IMR-90 (cell line): Measurements from ENCODE around the gene ZNF688. TPM values are rescaled to one million over a fixed set of nuclear protein-coding genes. Genes with fewer than 3 reads are reported as not detected.
"Not testable (repeated sequence)": the region's sequence is repeated elsewhere in the genome, so short reads cannot be mapped to it uniquely, and the experiment has no call there.

Experiments
- ATAC-seq: fragments of 200-7000 bp; cut with Tn5 transposase; 2 replicates; pipeline ENCODE4 v1.9.1; 2020; ENCODE audit warnings: low read depth, mild to moderate bottlenecking, moderate library complexity
- BruUV-seq: library from RNA; stranded (reverse); fragments of 400-500 nt; replicated peaks from 2 replicates; lab custom pipeline; 2021; lab: Mats Ljungman, UMichigan
- CTCF ChIA-PET: fragments of 300-600 bp; formaldehyde crosslinking; extraction: SDS; loops from one replicate; lab custom pipeline; 2021; ENCODE audit warnings: antibody characterized with exemption; lab: Yijun Ruan, JAX
- POLR2A ChIA-PET: fragments of 300-600 bp; sonication (Branson Sonifier 250); formaldehyde crosslinking; loops from one replicate; lab custom pipeline; 2022; ENCODE audit warnings: antibody characterized with exemption; ENCODE audit not compliant: unreplicated experiment; lab: Charles Lee
- DNase-seq: peaks from one replicate; pipeline ENCODE4 v3.0.0; 2013
- H2AFZ ChIP-seq: replicated peaks from 2 replicates; pipeline ENCODE3; 2013; ENCODE audit warnings: low read length, mild to moderate bottlenecking; ENCODE audit not compliant: poor library complexity
- H2AK5ac ChIP-seq: 2 replicates; pipeline ENCODE4 v1.6.1; 2013; ENCODE audit warnings: low read depth, low read length, inconsistent platforms
- H2AK9ac ChIP-seq: replicated peaks from 2 replicates; pipeline ENCODE3; 2013; ENCODE audit warnings: mild to moderate bottlenecking, low read depth, low read length, moderate library complexity; ENCODE audit not compliant: poor library complexity
- H2BK120ac ChIP-seq: 2 replicates; pipeline ENCODE4 v1.6.1; 2013; ENCODE audit warnings: low read depth, low read length, inconsistent platforms
- H2BK15ac ChIP-seq: 3 replicates; pipeline ENCODE4 v1.6.1; 2013; ENCODE audit warnings: low read depth, low read length, inconsistent platforms
- H2BK20ac ChIP-seq: 2 replicates; pipeline ENCODE4 v1.6.1; 2013; ENCODE audit warnings: low read depth, mild to moderate bottlenecking, inconsistent platforms, low read length, moderate library complexity
- H2BK5ac ChIP-seq: 2 replicates; pipeline ENCODE4 v1.6.1; 2013; ENCODE audit warnings: mild to moderate bottlenecking, low read depth, low read length, inconsistent platforms; ENCODE audit not compliant: poor library complexity, severe bottlenecking
- H3K14ac ChIP-seq: replicated peaks from 2 replicates; pipeline ENCODE4 v1.6.1; 2013; ENCODE audit warnings: low read depth, low read length, inconsistent platforms
- H3K18ac ChIP-seq: 2 replicates; pipeline ENCODE4 v1.6.1; 2013; ENCODE audit warnings: low read depth, low read length, control low read depth
- H3K23ac ChIP-seq: 2 replicates; pipeline ENCODE4 v1.6.1; 2013; ENCODE audit warnings: low read depth, low read length, inconsistent platforms
- H3K27ac ChIP-seq: 2 replicates; pipeline ENCODE4 v1.5.1; 2013; ENCODE audit warnings: mild to moderate bottlenecking, control low read depth, low read length; ENCODE audit not compliant: insufficient read depth
- H3K27me3 ChIP-seq: 2 replicates; pipeline ENCODE4 v1.6.1; 2013; ENCODE audit warnings: low read length; ENCODE audit not compliant: control insufficient read depth, insufficient read depth
- H3K36me3 ChIP-seq: 2 replicates; pipeline ENCODE4 v1.6.1; 2013; ENCODE audit warnings: low read length, mixed read lengths; ENCODE audit not compliant: control insufficient read depth, insufficient read depth
- H3K4ac ChIP-seq: 2 replicates; pipeline ENCODE4 v1.6.1; 2013; ENCODE audit warnings: low read depth, low read length, inconsistent platforms
- H3K4me1 ChIP-seq: 2 replicates; pipeline ENCODE4 v1.6.1; 2013; ENCODE audit warnings: low read length, mixed read lengths; ENCODE audit not compliant: control insufficient read depth, insufficient read depth
- H3K4me2 ChIP-seq: 2 replicates; pipeline ENCODE4 v1.6.1; 2013; ENCODE audit warnings: low read depth, mild to moderate bottlenecking, control low read depth, low read length, moderate library complexity
- H3K4me3 ChIP-seq: 2 replicates; pipeline ENCODE4 v1.5.1; 2013; ENCODE audit warnings: low read depth, mild to moderate bottlenecking, control low read depth, low read length, moderate library complexity; ENCODE audit not compliant: insufficient read depth
- H3K56ac ChIP-seq: 2 replicates; pipeline ENCODE4 v1.6.1; 2013; ENCODE audit warnings: low read length, inconsistent platforms; ENCODE audit not compliant: insufficient read depth; ENCODE audit errors: extremely low read depth
- H3K79me1 ChIP-seq, 2 experiments: 2 replicates each; pipeline ENCODE4 v1.6.1; 2013; ENCODE audit warnings: low read length in 2 of 2, inconsistent platforms in 1 of 2, low read depth in 1 of 2
- H3K9ac ChIP-seq: 2 replicates; pipeline ENCODE4 v1.6.1; 2013; ENCODE audit warnings: low read depth, low read length, control low read depth
- H3K9me1 ChIP-seq: 2 replicates; pipeline ENCODE4 v1.6.1; 2013; ENCODE audit warnings: low read length, inconsistent platforms; ENCODE audit not compliant: insufficient read depth
- H3K9me3 ChIP-seq: 2 replicates; pipeline ENCODE4 v1.6.1; 2013; ENCODE audit warnings: low read length; ENCODE audit not compliant: control insufficient read depth, insufficient read depth
- H4K20me1 ChIP-seq: 2 replicates; pipeline ENCODE4 v1.6.1; 2013; ENCODE audit warnings: low read length, inconsistent platforms; ENCODE audit not compliant: insufficient read depth
- H4K5ac ChIP-seq: 2 replicates; pipeline ENCODE4 v1.6.1; 2013; ENCODE audit warnings: mild to moderate bottlenecking, low read depth, low read length, control low read depth
- H4K8ac ChIP-seq, 2 experiments: 2 replicates each; pipeline ENCODE4 v1.6.1; 2013; ENCODE audit warnings: low read depth in 2 of 2, low read length in 2 of 2, control low read depth in 1 of 2, inconsistent platforms in 1 of 2
- H4K91ac ChIP-seq: 2 replicates; pipeline ENCODE4 v1.6.1; 2013; ENCODE audit warnings: low read depth, low read length, inconsistent platforms; ENCODE audit not compliant: insufficient read depth
- MAFK ChIP-seq: IDR thresholded peaks from 2 replicates; pipeline ENCODE4 v1.6.1; 2012; ENCODE audit warnings: low read depth, low read length, improper control_type of control experiment
- WGBS, 2 experiments: methylation state at CpG; one replicate each; pipeline versions ENCODE4 v1.1.5 to v1.1.7; 2013; ENCODE audit warnings: missing lambda C conversion rate in 2 of 2; ENCODE audit not compliant: insufficient read length in 1 of 2; ENCODE audit errors: extremely low coverage in 2 of 2; 5-methylcytosine and 5-hydroxymethylcytosine counted together
- dilution Hi-C: fragments of 300-500 bp; cut with HindIII; formaldehyde crosslinking; loops from one replicate; pipeline ENCODE4 v1.14.3; 2018; ENCODE audit warnings: low sequenced_read_pairs; ENCODE audit not compliant: unreplicated experiment
- in situ Hi-C: fragments of 300-500 bp; cut with MboI; formaldehyde crosslinking; loops from 3 replicates; pipeline ENCODE4 v1.14.3; 2019; ENCODE audit warnings: low sequenced_read_pairs, inconsistent platforms, mixed read lengths
- intact Hi-C: fragments of 100-400 bp; cut with micrococcal nuclease; formaldehyde crosslinking; loops from 2 replicates; pipeline ENCODE4 v1.10.0; 2022
- polyA plus RNA-seq, 3 experiments: library from polyadenylated mRNA; depleted of rRNA; stranded (reverse); fragments of >200 nt; gene quantifications; 2 replicates each; pipeline ENCODE4 v1.2.3, GENCODE V29; 2012; ENCODE audit warnings: low replicate concordance in 1 of 3
- total RNA-seq: library from RNA; depleted of rRNA; stranded (reverse); fragments of >200 nt; gene quantifications from 2 replicates; pipeline ENCODE4 v1.2.3, GENCODE V29; 2012

The ZNF688 gene
- total and polyA plus RNA-seq, 2 of the 4 experiments (the other 2 are of a cell fraction) = 1.8 to 3.7 TPM

GRCh38 chr16:30523768-30524574, 47.5 kb downstream of the ZNF688 start (continued):
- no peak for TF ChIP-seq MAFK

GRCh38 chr16:30522702-30523463, 48.6 kb downstream of the ZNF688 start:
- H2BK20ac ChIP-seq, H2AK9ac ChIP-seq, H3K36me3 ChIP-seq, H2BK5ac ChIP-seq, POLR2A ChIA-PET, in situ Hi-C loops, H3K18ac ChIP-seq, H2AK5ac ChIP-seq, H2BK15ac ChIP-seq, DNase-seq, H2AFZ ChIP-seq, H4K91ac ChIP-seq, H3K4me1 ChIP-seq, H3K79me1 ChIP-seq, H4K20me1 ChIP-seq, H3K4me2 ChIP-seq, dilution Hi-C loops, ATAC-seq, intact Hi-C loops, H3K4ac ChIP-seq, BruUV-seq, H3K9ac ChIP-seq, H4K8ac ChIP-seq, H3K9me3 ChIP-seq, H2BK120ac ChIP-seq, H3K23ac ChIP-seq, H3K27ac ChIP-seq, H3K9me1 ChIP-seq, CTCF ChIA-PET, H3K27me3 ChIP-seq, H3K56ac ChIP-seq, H4K5ac ChIP-seq, H3K4me3 ChIP-seq, H3K14ac ChIP-seq: not testable (repeated sequence)
- whole genome bisulfite sequencing, 2 experiments = 94% methylated on average over 9 of the region's 12 CpGs; no CpG with 5 or more reads in 1 of the 2 experiments
